ENCODE data around the gene SEMA3F.
A peak's percentile ranks its signal among the peaks of the same experiment; 100 is the strongest.

The SEMA3F gene

GRCh38 chr3:50169232-50169832, 14.2 kb downstream of the SEMA3F start:
- H3K36me3 ChIP-seq (ENCODE audit: control insufficient read depth in 1 of 2, insufficient read depth in 2 of 2, low read length in 2 of 2) = peaks cover 0 to 8% of the 10 kb centered on the region in 2 donors
- no peaks in the 10 kb centered on the region for H3K27me3 ChIP-seq (ENCODE audit: control insufficient read depth in 1 of 2, insufficient read depth in 2 of 2, low read length in 2 of 2)
- no peak overlapping the region for H3K4me3 ChIP-seq (ENCODE audit: low read depth in 1 of 2, low read length in 2 of 2)
- peaks cover 91 to 93% of the 10 kb centered on the region in 2 donors for H3K4me1 ChIP-seq (ENCODE audit: control insufficient read depth in 1 of 2, insufficient read depth in 2 of 2, low read length in 2 of 2)
- H3K27ac ChIP-seq (ENCODE audit: low read depth, low read length) = peak overlapping the region; percentile 46
- no peak overlapping the region for H3K9ac ChIP-seq (ENCODE audit: low read depth in 1 of 2, low read length in 2 of 2)
- no peaks in the 10 kb centered on the region for H3K9me3 ChIP-seq (ENCODE audit: control insufficient read depth in 1 of 2, low read length in 2 of 2)

- Histone ChIP-seq H3K27me3 (ENCODE audit: control insufficient read depth in 1 of 2, insufficient read depth in 2 of 2, low read length in 2 of 2) (no peaks in the 10 kb centered on the region), H3K27ac (ENCODE audit: low read depth, low read length) (peak overlapping the region; percentile 46), H3K9ac (ENCODE audit: low read depth in 1 of 2, low read length in 2 of 2) (no peak overlapping the region), H3K4me3 (ENCODE audit: low read depth in 1 of 2, low read length in 2 of 2) (no peak overlapping the region), H3K36me3 (ENCODE audit: control insufficient read depth in 1 of 2, insufficient read depth in 2 of 2, low read length in 2 of 2) (peaks cover 0 to 8% of the 10 kb centered on the region in 2 donors), H3K9me3 (ENCODE audit: control insufficient read depth in 1 of 2, low read length in 2 of 2) (no peaks in the 10 kb centered on the region), H3K4me1 (ENCODE audit: control insufficient read depth in 1 of 2, insufficient read depth in 2 of 2, low read length in 2 of 2) (peaks cover 86 to 88% of the 10 kb centered on the region in 2 donors)
Observed at GRCh38 chr3:50169858-50170257, 14.7 kb downstream of the SEMA3F start.

GRCh38 chr3:50170689-50171088, 15.6 kb downstream of the SEMA3F start:
- H3K9ac ChIP-seq (ENCODE audit: low read depth in 1 of 2, low read length in 2 of 2) = peak overlapping the region in 1 of 2 donors; percentile 29
- H3K9me3 ChIP-seq (ENCODE audit: control insufficient read depth in 1 of 2, low read length in 2 of 2) = no peaks in the 10 kb centered on the region
- no peaks in the 10 kb centered on the region for H3K27me3 ChIP-seq (ENCODE audit: control insufficient read depth in 1 of 2, insufficient read depth in 2 of 2, low read length in 2 of 2)
- H3K27ac ChIP-seq (ENCODE audit: low read depth, low read length) = peak overlapping the region; percentile 46
- peaks cover 6 to 8% of the 10 kb centered on the region in 2 donors for H3K36me3 ChIP-seq (ENCODE audit: control insufficient read depth in 1 of 2, insufficient read depth in 2 of 2, low read length in 2 of 2)
- peaks cover 79 to 80% of the 10 kb centered on the region in 2 donors for H3K4me1 ChIP-seq (ENCODE audit: control insufficient read depth in 1 of 2, insufficient read depth in 2 of 2, low read length in 2 of 2)
- no peak overlapping the region for H3K4me3 ChIP-seq (ENCODE audit: low read depth in 1 of 2, low read length in 2 of 2)

- H3K36me3 ChIP-seq (ENCODE audit: control insufficient read depth in 1 of 2, insufficient read depth in 2 of 2, low read length in 2 of 2) = peaks cover 8 to 9% of the 10 kb centered on the region in 2 donors
- no peak overlapping the region for H3K4me3 ChIP-seq (ENCODE audit: low read depth in 1 of 2, low read length in 2 of 2)
- no peaks in the 10 kb centered on the region for H3K9me3 ChIP-seq (ENCODE audit: control insufficient read depth in 1 of 2, low read length in 2 of 2)
- H3K27ac ChIP-seq (ENCODE audit: low read depth, low read length) = peak overlapping the region; percentile 39
- H3K4me1 ChIP-seq (ENCODE audit: control insufficient read depth in 1 of 2, insufficient read depth in 2 of 2, low read length in 2 of 2) = peaks cover 74 to 76% of the 10 kb centered on the region in 2 donors
- H3K9ac ChIP-seq (ENCODE audit: low read depth in 1 of 2, low read length in 2 of 2) = peak overlapping the region in 1 of 2 donors; percentile 18
- no peaks in the 10 kb centered on the region for H3K27me3 ChIP-seq (ENCODE audit: control insufficient read depth in 1 of 2, insufficient read depth in 2 of 2, low read length in 2 of 2)
Observed at GRCh38 chr3:50171540-50172301, 16.6 kb downstream of the SEMA3F start.

- Histone ChIP-seq H3K27me3 (ENCODE audit: control insufficient read depth in 1 of 2, insufficient read depth in 2 of 2, low read length in 2 of 2) (no peaks in the 10 kb centered on the region), H3K9ac (ENCODE audit: low read depth in 1 of 2, low read length in 2 of 2) (no peak overlapping the region), H3K4me1 (ENCODE audit: control insufficient read depth in 1 of 2, insufficient read depth in 2 of 2, low read length in 2 of 2) (peaks cover 72 to 75% of the 10 kb centered on the region in 2 donors), H3K27ac (ENCODE audit: low read depth, low read length) (no peak overlapping the region), H3K36me3 (ENCODE audit: control insufficient read depth in 1 of 2, insufficient read depth in 2 of 2, low read length in 2 of 2) (peaks cover 8 to 9% of the 10 kb centered on the region in 2 donors), H3K9me3 (ENCODE audit: control insufficient read depth in 1 of 2, low read length in 2 of 2) (no peaks in the 10 kb centered on the region), H3K4me3 (ENCODE audit: low read depth in 1 of 2, low read length in 2 of 2) (peak overlapping the region in 1 of 2 donors; percentile 21)
Observed at GRCh38 chr3:50172626-50173220, 17.6 kb downstream of the SEMA3F start.

GRCh38 chr3:50173685-50174516, 18.8 kb downstream of the SEMA3F start:
- H3K27ac ChIP-seq (ENCODE audit: low read depth, low read length) = no peak overlapping the region
- H3K9me3 ChIP-seq (ENCODE audit: control insufficient read depth in 1 of 2, low read length in 2 of 2) = no peaks in the 10 kb centered on the region
- no peak overlapping the region for H3K4me3 ChIP-seq (ENCODE audit: low read depth in 1 of 2, low read length in 2 of 2)
- H3K9ac ChIP-seq (ENCODE audit: low read depth in 1 of 2, low read length in 2 of 2) = no peak overlapping the region
- H3K4me1 ChIP-seq (ENCODE audit: control insufficient read depth in 1 of 2, insufficient read depth in 2 of 2, low read length in 2 of 2) = peaks cover 60 to 63% of the 10 kb centered on the region in 2 donors
- H3K36me3 ChIP-seq (ENCODE audit: control insufficient read depth in 1 of 2, insufficient read depth in 2 of 2, low read length in 2 of 2) = peaks cover 8 to 9% of the 10 kb centered on the region in 2 donors
- H3K27me3 ChIP-seq (ENCODE audit: control insufficient read depth in 1 of 2, insufficient read depth in 2 of 2, low read length in 2 of 2) = no peaks in the 10 kb centered on the region

GRCh38 chr3:50174517-50174895, 19.4 kb downstream of the SEMA3F start:
- Histone ChIP-seq H3K27ac (ENCODE audit: low read depth, low read length) (no peak overlapping the region), H3K27me3 (ENCODE audit: control insufficient read depth in 1 of 2, insufficient read depth in 2 of 2, low read length in 2 of 2) (no peaks in the 10 kb centered on the region), H3K36me3 (ENCODE audit: control insufficient read depth in 1 of 2, insufficient read depth in 2 of 2, low read length in 2 of 2) (peaks cover 8 to 9% of the 10 kb centered on the region in 2 donors), H3K4me1 (ENCODE audit: control insufficient read depth in 1 of 2, insufficient read depth in 2 of 2, low read length in 2 of 2) (peaks cover 54 to 62% of the 10 kb centered on the region in 2 donors), H3K9ac (ENCODE audit: low read depth in 1 of 2, low read length in 2 of 2) (no peak overlapping the region), H3K9me3 (ENCODE audit: control insufficient read depth in 1 of 2, low read length in 2 of 2) (no peaks in the 10 kb centered on the region), H3K4me3 (ENCODE audit: low read depth in 1 of 2, low read length in 2 of 2) (no peak overlapping the region)

- no peak overlapping the region for H3K4me3 ChIP-seq (ENCODE audit: low read depth in 1 of 2, low read length in 2 of 2)
- peaks cover 8 to 9% of the 10 kb centered on the region in 2 donors for H3K36me3 ChIP-seq (ENCODE audit: control insufficient read depth in 1 of 2, insufficient read depth in 2 of 2, low read length in 2 of 2)
- H3K27me3 ChIP-seq (ENCODE audit: control insufficient read depth in 1 of 2, insufficient read depth in 2 of 2, low read length in 2 of 2) = no peaks in the 10 kb centered on the region
- H3K27ac ChIP-seq (ENCODE audit: low read depth, low read length) = no peak overlapping the region
- no peak overlapping the region for H3K9ac ChIP-seq (ENCODE audit: low read depth in 1 of 2, low read length in 2 of 2)
- H3K4me1 ChIP-seq (ENCODE audit: control insufficient read depth in 1 of 2, insufficient read depth in 2 of 2, low read length in 2 of 2) = peaks cover 49 to 57% of the 10 kb centered on the region in 2 donors
- H3K9me3 ChIP-seq (ENCODE audit: control insufficient read depth in 1 of 2, low read length in 2 of 2) = no peaks in the 10 kb centered on the region
Observed at GRCh38 chr3:50174947-50175524, 19.9 kb downstream of the SEMA3F start.

- Histone ChIP-seq H3K4me1 (ENCODE audit: control insufficient read depth in 1 of 2, insufficient read depth in 2 of 2, low read length in 2 of 2) (peaks cover 26 to 44% of the 10 kb centered on the region in 2 donors), H3K9me3 (ENCODE audit: control insufficient read depth in 1 of 2, low read length in 2 of 2) (no peaks in the 10 kb centered on the region), H3K27me3 (ENCODE audit: control insufficient read depth in 1 of 2, insufficient read depth in 2 of 2, low read length in 2 of 2) (no peaks in the 10 kb centered on the region), H3K9ac (ENCODE audit: low read depth in 1 of 2, low read length in 2 of 2) (no peak overlapping the region), H3K36me3 (ENCODE audit: control insufficient read depth in 1 of 2, insufficient read depth in 2 of 2, low read length in 2 of 2) (peaks cover 7 to 15% of the 10 kb centered on the region in 2 donors), H3K4me3 (ENCODE audit: low read depth in 1 of 2, low read length in 2 of 2) (no peak overlapping the region), H3K27ac (ENCODE audit: low read depth, low read length) (no peak overlapping the region)
Observed at GRCh38 chr3:50177346-50177745, 22.2 kb downstream of the SEMA3F start.
